GM12878 (cell line): ENCODE data around the gene CST2. TPM values are rescaled to one million over a fixed set of nuclear protein-coding genes. Genes with fewer than 3 reads are reported as not detected.

Experiments
- ATAC-seq: fragments of 200-7000 bp; cut with Tn5 transposase; 3 replicates; pipeline ENCODE4 v1.9.1; 2020; ENCODE audit warnings: mild to moderate bottlenecking, moderate library complexity
- BruUV-seq: library from RNA; stranded (reverse); fragments of 400-500 nt; replicated peaks from 2 replicates; lab custom pipeline; 2021; lab: Mats Ljungman, UMichigan
- CTCF ChIA-PET: fragments of 300-600 bp; sonication (Branson Sonifier 250); formaldehyde crosslinking; extraction: SDS; loops from one replicate; lab custom pipeline; 2021; ENCODE audit warnings: inconsistent platforms; lab: Yijun Ruan, JAX
- POLR2A ChIA-PET: fragments of 350-600 bp; formaldehyde crosslinking; extraction: SDS; loops from one replicate; lab custom pipeline; 2021; ENCODE audit warnings: inconsistent platforms; lab: Charles Lee
- RAD21 ChIA-PET: fragments of 300-600 bp; sonication (Branson Sonifier 250); formaldehyde crosslinking; loops from one replicate; lab custom pipeline; 2023; ENCODE audit warnings: antibody characterized with exemption; ENCODE audit not compliant: unreplicated experiment; lab: Charles Lee
- SMC1A ChIA-PET: fragments of 300-600 bp; sonication (Branson Sonifier 250); formaldehyde crosslinking; loops from one replicate; lab custom pipeline; 2023; ENCODE audit not compliant: unreplicated experiment, uncharacterized antibody; lab: Charles Lee
- DNase-seq: peaks from one replicate; pipeline ENCODE4 v3.0.0-alpha.2; 2011; ENCODE audit warnings: low read depth, low spot score
- FAIRE-seq: peaks from 3 replicates; lab custom pipeline; 2011; peaks lifted over from hg19 to GRCh38; lab: Jason Lieb, UNC
- H2AFZ ChIP-seq: 2 replicates; pipeline ENCODE4 v1.6.0; 2011; ENCODE audit warnings: low read depth, low read length, control low read depth; ENCODE audit not compliant: control insufficient read depth
- H3K27ac ChIP-seq: 2 replicates; pipeline ENCODE4 v1.5.1; 2011; ENCODE audit warnings: control low read depth; ENCODE audit not compliant: control insufficient read depth, insufficient read depth
- H3K27me3 ChIP-seq, 2 experiments: replicated peaks in 1 of 2; 2 replicates each; pipeline versions ENCODE4 v1.6.0 to v1.6.1; 2011; ENCODE audit warnings: low read length in 1 of 2; ENCODE audit not compliant: control insufficient read depth in 2 of 2, insufficient read depth in 2 of 2
- H3K36me3 ChIP-seq, 2 experiments: 2 replicates each; pipeline ENCODE4 v1.5.1; 2011; ENCODE audit warnings: low read length in 1 of 2; ENCODE audit not compliant: control insufficient read depth in 2 of 2, insufficient read depth in 2 of 2
- H3K4me1 ChIP-seq: 2 replicates; pipeline ENCODE4 v1.6.1; 2011; ENCODE audit warnings: mild to moderate bottlenecking, low read length, moderate library complexity, mixed read lengths; ENCODE audit not compliant: control insufficient read depth, insufficient read depth
- H3K4me2 ChIP-seq: 2 replicates; pipeline ENCODE4 v1.6.0; 2011; ENCODE audit warnings: control low read depth; ENCODE audit not compliant: control insufficient read depth, insufficient read depth
- H3K4me3 ChIP-seq: fragments of 200-600 bp; sonication (generic); 2 replicates; pipeline ENCODE4 v1.5.1; 2016
- H3K79me2 ChIP-seq: 2 replicates; pipeline ENCODE4 v1.6.0; 2011; ENCODE audit warnings: low read length; ENCODE audit not compliant: control insufficient read depth, insufficient read depth
- H3K9ac ChIP-seq: 2 replicates; pipeline ENCODE4 v1.8.0; 2011; ENCODE audit warnings: low read length, control low read depth, mixed read lengths; ENCODE audit not compliant: control insufficient read depth, insufficient read depth
- H3K9me3 ChIP-seq: replicated peaks from 3 replicates; pipeline ENCODE4 v1.5.1; 2011; ENCODE audit warnings: mild to moderate bottlenecking, low read length; ENCODE audit not compliant: control insufficient read depth, insufficient read depth
- H4K20me1 ChIP-seq: 2 replicates; pipeline ENCODE4 v1.6.0; 2011; ENCODE audit not compliant: control insufficient read depth, insufficient read depth
- KAT2A ChIP-seq: conservative IDR thresholded peaks from 2 replicates; pipeline ENCODE4 v1.6.1; 2011; ENCODE audit warnings: low read depth, low read length; ENCODE audit not compliant: control insufficient read depth
- POLR2AphosphoS5 ChIP-seq: IDR thresholded peaks from 2 replicates; pipeline ENCODE4 v1.6.1; 2011; ENCODE audit warnings: mild to moderate bottlenecking, low read length, inconsistent platforms
- RCOR1 ChIP-seq: conservative IDR thresholded peaks from 2 replicates; pipeline ENCODE4 v1.6.1; 2012; ENCODE audit warnings: low read depth, low read length, improper control_type of control experiment
- STAT1 ChIP-seq: fragments of 450-650 bp; conservative IDR thresholded peaks from 2 replicates; pipeline ENCODE4 v1.6.1; 2014; ENCODE audit warnings: antibody characterized with exemption, mild to moderate bottlenecking
- WRNIP1 ChIP-seq: IDR thresholded peaks from 2 replicates; pipeline ENCODE4 v1.6.1; 2011; ENCODE audit warnings: low read depth, low read length, improper control_type of control experiment, borderline replicate concordance
- ZNF384 ChIP-seq: IDR thresholded peaks from 2 replicates; pipeline ENCODE4 v1.6.1; 2012; ENCODE audit warnings: low read depth, mild to moderate bottlenecking, low read length, improper control_type of control experiment, borderline replicate concordance
- WGBS: methylation state at CpG from one replicate; pipeline ENCODE4 v1.1.6; 2016; ENCODE audit warnings: low lambda C conversion rate; ENCODE audit not compliant: insufficient replicate concordance, insufficient coverage; ENCODE audit errors: missing lambda C conversion rate; 5-methylcytosine and 5-hydroxymethylcytosine counted together
- in situ Hi-C: fragments of 300-500 bp; cut with MboI; formaldehyde crosslinking; loops from 9 replicates; pipeline ENCODE4 v1.14.3; 2018; ENCODE audit warnings: mixed read lengths
- intact Hi-C: fragments of 100-400 bp; cut with micrococcal nuclease; formaldehyde crosslinking; loops from one replicate; pipeline ENCODE4 v1.14.2; 2022; ENCODE audit not compliant: unreplicated experiment
- polyA plus RNA-seq, 11 experiments: library from polyadenylated mRNA; depleted of rRNA in 4 of 11; unstranded in 6 of 11; stranded (reverse) in 5 of 11; fragments of >200 nt; fragmentation: Nextera tagmentation in 4 of 11; fragmentation: Illumina TruSeq in 1 of 11; extraction: Ambion mirVana in 4 of 11; extraction: Trizol in 1 of 11; gene quantifications; 1 replicate in 1 of 11; 2 replicates in 10 of 11; pipeline versions ENCODE4 v1.2.1 to v1.2.3, GENCODE V29; 2011 to 2016; ENCODE audit warnings: inconsistent platforms in 2 of 11, missing spikeins in 2 of 11, low read depth in 1 of 11
- total RNA-seq, 4 experiments: library from RNA; depleted of rRNA in 3 of 4; stranded (reverse); fragments of >200 nt in 3 of 4; fragmentation: Illumina TruSeq in 1 of 4; extraction: Trizol in 1 of 4; gene quantifications; 2 replicates each; pipeline versions ENCODE4 v1.2.1 to v1.2.3, GENCODE V29; 2013 to 2021
- TF ChIP-seq, protein P1 (sequence below): fragments of 450-650 bp; formaldehyde crosslinking; IDR thresholded peaks from 2 replicates; pipeline ENCODE4 v1.4.0; 2022; ENCODE audit warnings: mild to moderate bottlenecking, moderate library complexity

CST2 gene
- total and polyA plus RNA-seq, 10 of the 15 experiments (the other 5 are each of a cell fraction or from before 2014, with no cell fraction given) = not detected

DNA sequence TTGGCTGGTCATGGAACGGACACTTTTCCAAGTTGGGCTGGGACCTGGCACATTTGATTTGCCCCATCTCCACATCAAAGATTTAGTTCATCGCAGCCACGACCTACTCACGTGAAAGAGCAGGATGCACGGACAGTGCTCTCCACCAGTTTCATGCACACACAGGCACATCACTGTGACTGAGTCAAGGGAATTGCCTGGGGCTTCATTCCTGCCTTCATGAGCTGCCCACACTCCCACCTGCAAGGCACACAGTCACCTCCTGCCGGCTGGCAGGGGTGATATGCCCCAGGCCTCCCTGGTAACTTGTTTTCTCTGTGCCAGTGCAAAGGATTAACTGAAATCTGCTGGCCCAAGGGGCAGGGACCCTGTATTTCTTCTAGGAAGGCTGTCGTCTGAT lies 52.4 kb downstream of the CST2 start:
- TF ChIP-seq ZNF384 (no peak), WRNIP1 (no peak), POLR2AphosphoS5 (no peak), KAT2A (no peak), STAT1 (no peak), RCOR1 (no peak)
- TF ChIP-seq, protein P1, sequence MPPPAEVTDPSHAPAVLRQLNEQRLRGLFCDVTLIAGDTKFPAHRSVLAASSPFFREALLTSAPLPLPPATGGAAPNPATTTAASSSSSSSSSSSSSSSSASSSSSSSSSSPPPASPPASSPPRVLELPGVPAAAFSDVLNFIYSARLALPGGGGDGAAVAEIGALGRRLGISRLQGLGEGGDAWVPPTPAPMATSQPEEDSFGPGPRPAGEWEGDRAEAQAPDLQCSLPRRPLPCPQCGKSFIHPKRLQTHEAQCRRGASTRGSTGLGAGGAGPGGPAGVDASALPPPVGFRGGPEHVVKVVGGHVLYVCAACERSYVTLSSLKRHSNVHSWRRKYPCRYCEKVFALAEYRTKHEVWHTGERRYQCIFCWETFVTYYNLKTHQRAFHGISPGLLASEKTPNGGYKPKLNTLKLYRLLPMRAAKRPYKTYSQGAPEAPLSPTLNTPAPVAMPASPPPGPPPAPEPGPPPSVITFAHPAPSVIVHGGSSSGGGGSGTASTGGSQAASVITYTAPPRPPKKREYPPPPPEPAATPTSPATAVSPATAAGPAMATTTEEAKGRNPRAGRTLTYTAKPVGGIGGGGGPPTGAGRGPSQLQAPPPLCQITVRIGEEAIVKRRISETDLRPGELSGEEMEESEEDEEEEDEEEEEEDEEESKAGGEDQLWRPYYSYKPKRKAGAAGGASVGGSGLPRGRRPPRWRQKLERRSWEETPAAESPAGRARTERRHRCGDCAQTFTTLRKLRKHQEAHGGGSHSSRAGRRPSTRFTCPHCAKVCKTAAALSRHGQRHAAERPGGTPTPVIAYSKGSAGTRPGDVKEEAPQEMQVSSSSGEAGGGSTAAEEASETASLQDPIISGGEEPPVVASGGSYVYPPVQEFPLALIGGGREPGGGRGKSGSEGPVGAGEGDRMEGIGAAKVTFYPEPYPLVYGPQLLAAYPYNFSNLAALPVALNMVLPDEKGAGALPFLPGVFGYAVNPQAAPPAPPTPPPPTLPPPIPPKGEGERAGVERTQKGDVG (CRISPR knock-in tag) = no peak
- POLR2A ChIA-PET = no interaction called here
- no TSS peak for BruUV-seq
- Histone ChIP-seq H2AFZ (no peak overlapping the region), H3K4me2 (no peak overlapping the region), H3K9me3 (no peaks in the 10 kb centered on the region), H3K4me3 (no peak overlapping the region), H3K4me1 (no peaks in the 10 kb centered on the region), H3K27ac (no peak overlapping the region), H3K9ac (no peak overlapping the region), H4K20me1 (no peaks in the 10 kb centered on the region), H3K79me2 (no peaks in the 10 kb centered on the region), H3K36me3 (no peaks in the 10 kb centered on the region), H3K27me3 (no peaks in the 10 kb centered on the region; a peak in 1 of 4 replicates)
- intact Hi-C loops = no loop called here
- ATAC-seq (no peak), DNase-seq (no peak), FAIRE-seq (no peak)
- WGBS = 34% methylated on average over 7 of the region's 7 CpGs
- in situ Hi-C loops = no loop called here
- CTCF ChIA-PET = no interaction called here
- RAD21 ChIA-PET = no interaction called here
- SMC1A ChIA-PET = no interaction called here

Other genes starting within 250 kb of the CST2 start
- gene CST9, start 220.8 kb downstream of the CST2 start, total RNA-seq (2014; rRNA removed) = not detected in 2 replicates
- not detected in 2 replicates for gene CST9, start 220.8 kb downstream of the CST2 start, total RNA-seq (2014; rRNA removed; fragmentation: Illumina TruSeq; extraction: Trizol)
- not detected in 2 replicates for gene CST9, start 220.8 kb downstream of the CST2 start, total RNA-seq (2021)
- not detected in 2 replicates for gene CST9, start 220.8 kb downstream of the CST2 start, polyA plus RNA-seq (2011; rRNA removed)
- not detected in 2 replicates for gene CST9, start 220.8 kb downstream of the CST2 start, polyA plus RNA-seq (2014; fragmentation: Illumina TruSeq; extraction: Trizol)
- gene CST9, start 220.8 kb downstream of the CST2 start, polyA plus RNA-seq (2014; fragmentation: Nextera tagmentation; extraction: Ambion mirVana) = not detected
- gene CST9, start 220.8 kb downstream of the CST2 start, polyA plus RNA-seq (2014; rRNA removed) = not detected in 2 replicates
- not detected for gene CST9, start 220.8 kb downstream of the CST2 start, polyA plus RNA-seq (2016; fragmentation: Nextera tagmentation; extraction: Ambion mirVana)
- gene CST3, start 188.8 kb downstream of the CST2 start, total RNA-seq (2014; rRNA removed) = 54.0 and 74.3 TPM in 2 replicates
- gene CST3, start 188.8 kb downstream of the CST2 start, total RNA-seq (2014; rRNA removed; fragmentation: Illumina TruSeq; extraction: Trizol) = 35.1 and 35.5 TPM in 2 replicates
- 114 and 115 TPM in 2 replicates for gene CST3, start 188.8 kb downstream of the CST2 start, total RNA-seq (2021)
- 8.5 and 20.4 TPM in 2 replicates for gene CST3, start 188.8 kb downstream of the CST2 start, polyA plus RNA-seq (2011; rRNA removed)
- gene CST3, start 188.8 kb downstream of the CST2 start, polyA plus RNA-seq (2014; fragmentation: Illumina TruSeq; extraction: Trizol) = 18.6 and 41.3 TPM in 2 replicates
- 10 to 100 TPM; 11.8 to 22.2 TPM for gene CST3, start 188.8 kb downstream of the CST2 start, polyA plus RNA-seq (2014; fragmentation: Nextera tagmentation; extraction: Ambion mirVana)
- gene CST3, start 188.8 kb downstream of the CST2 start, polyA plus RNA-seq (2014; rRNA removed) = 112 and 116 TPM in 2 replicates
- 100 to 1,000 TPM; 122 to 127 TPM for gene CST3, start 188.8 kb downstream of the CST2 start, polyA plus RNA-seq (2016; fragmentation: Nextera tagmentation; extraction: Ambion mirVana)
- not detected in 2 replicates for gene CST4, start 137.7 kb downstream of the CST2 start, total RNA-seq (2014; rRNA removed)
- not detected in 2 replicates for gene CST4, start 137.7 kb downstream of the CST2 start, total RNA-seq (2014; rRNA removed; fragmentation: Illumina TruSeq; extraction: Trizol)
- not detected in 2 replicates for gene CST4, start 137.7 kb downstream of the CST2 start, total RNA-seq (2021)
- gene CST4, start 137.7 kb downstream of the CST2 start, polyA plus RNA-seq (2011; rRNA removed) = not detected in 2 replicates
- not detected in 2 replicates for gene CST4, start 137.7 kb downstream of the CST2 start, polyA plus RNA-seq (2014; fragmentation: Illumina TruSeq; extraction: Trizol)
- gene CST4, start 137.7 kb downstream of the CST2 start, polyA plus RNA-seq (2014; fragmentation: Nextera tagmentation; extraction: Ambion mirVana) = not detected
- gene CST4, start 137.7 kb downstream of the CST2 start, polyA plus RNA-seq (2014; rRNA removed) = not detected in 2 replicates
- gene CST4, start 137.7 kb downstream of the CST2 start, polyA plus RNA-seq (2016; fragmentation: Nextera tagmentation; extraction: Ambion mirVana) = not detected
- not detected in 2 replicates for gene CST1, start 75.8 kb downstream of the CST2 start, total RNA-seq (2014; rRNA removed)
- gene CST1, start 75.8 kb downstream of the CST2 start, total RNA-seq (2014; rRNA removed; fragmentation: Illumina TruSeq; extraction: Trizol) = not detected in 2 replicates
- not detected in 2 replicates for gene CST1, start 75.8 kb downstream of the CST2 start, total RNA-seq (2021)
- not detected in 2 replicates for gene CST1, start 75.8 kb downstream of the CST2 start, polyA plus RNA-seq (2011; rRNA removed)
- not detected in 2 replicates for gene CST1, start 75.8 kb downstream of the CST2 start, polyA plus RNA-seq (2014; fragmentation: Illumina TruSeq; extraction: Trizol)
- gene CST1, start 75.8 kb downstream of the CST2 start, polyA plus RNA-seq (2014; fragmentation: Nextera tagmentation; extraction: Ambion mirVana) = not detected
- not detected in 2 replicates for gene CST1, start 75.8 kb downstream of the CST2 start, polyA plus RNA-seq (2014; rRNA removed)
- gene CST1, start 75.8 kb downstream of the CST2 start, polyA plus RNA-seq (2016; fragmentation: Nextera tagmentation; extraction: Ambion mirVana) = not detected
- not detected in 2 replicates for gene CST5, start 53.0 kb upstream of the CST2 start, total RNA-seq (2014; rRNA removed)
- not detected in 2 replicates for gene CST5, start 53.0 kb upstream of the CST2 start, total RNA-seq (2014; rRNA removed; fragmentation: Illumina TruSeq; extraction: Trizol)
- not detected in 2 replicates for gene CST5, start 53.0 kb upstream of the CST2 start, total RNA-seq (2021)
- not detected in 2 replicates for gene CST5, start 53.0 kb upstream of the CST2 start, polyA plus RNA-seq (2011; rRNA removed)
- not detected in 2 replicates for gene CST5, start 53.0 kb upstream of the CST2 start, polyA plus RNA-seq (2014; fragmentation: Illumina TruSeq; extraction: Trizol)
- gene CST5, start 53.0 kb upstream of the CST2 start, polyA plus RNA-seq (2014; fragmentation: Nextera tagmentation; extraction: Ambion mirVana) = not detected
- not detected in 2 replicates for gene CST5, start 53.0 kb upstream of the CST2 start, polyA plus RNA-seq (2014; rRNA removed)
- gene CST5, start 53.0 kb upstream of the CST2 start, polyA plus RNA-seq (2016; fragmentation: Nextera tagmentation; extraction: Ambion mirVana) = not detected
- gene GGTLC1, start 162.1 kb upstream of the CST2 start, total RNA-seq (2014; rRNA removed) = not detected in 2 replicates
- not detected in 2 replicates for gene GGTLC1, start 162.1 kb upstream of the CST2 start, total RNA-seq (2014; rRNA removed; fragmentation: Illumina TruSeq; extraction: Trizol)
- gene GGTLC1, start 162.1 kb upstream of the CST2 start, total RNA-seq (2021) = not detected in 2 replicates
- not detected in 2 replicates for gene GGTLC1, start 162.1 kb upstream of the CST2 start, polyA plus RNA-seq (2011; rRNA removed)
- not detected in 2 replicates for gene GGTLC1, start 162.1 kb upstream of the CST2 start, polyA plus RNA-seq (2014; fragmentation: Illumina TruSeq; extraction: Trizol)
- gene GGTLC1, start 162.1 kb upstream of the CST2 start, polyA plus RNA-seq (2014; fragmentation: Nextera tagmentation; extraction: Ambion mirVana) = not detected
- gene GGTLC1, start 162.1 kb upstream of the CST2 start, polyA plus RNA-seq (2014; rRNA removed) = not detected in 2 replicates
- not detected for gene GGTLC1, start 162.1 kb upstream of the CST2 start, polyA plus RNA-seq (2016; fragmentation: Nextera tagmentation; extraction: Ambion mirVana)